ENCODE measurements around the gene ACP3.
"Not testable (repeated sequence)": the region's sequence is repeated elsewhere in the genome, so short reads cannot be mapped to it uniquely, and the experiment has no call there.

The ACP3 gene

DNA sequence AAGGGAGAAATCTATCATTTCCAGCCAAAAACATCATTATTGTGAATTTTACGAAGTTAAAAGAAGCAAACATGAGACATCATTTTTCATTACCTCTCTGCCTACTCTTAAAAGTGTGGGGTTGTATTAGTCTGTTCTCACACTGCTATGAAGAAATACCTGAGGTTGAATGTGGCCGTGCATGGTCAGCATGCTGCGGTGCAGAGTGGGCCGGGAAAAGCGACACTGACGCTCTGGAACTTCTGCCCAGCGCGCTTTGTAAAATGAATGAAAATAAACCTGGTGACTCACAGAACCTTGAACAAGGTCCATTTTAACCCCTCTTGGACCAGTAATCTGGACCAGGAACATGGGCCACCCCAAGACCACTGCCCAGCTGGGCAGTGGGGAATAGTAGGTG lies 69.1 kb downstream of the ACP3 start:
- no peak for DNase-seq (ENCODE audit: low read depth)
- no peak overlapping the region for H3K4me3 ChIP-seq (ENCODE audit: low read depth, low read length)
- TF ChIP-seq, protein P1, sequence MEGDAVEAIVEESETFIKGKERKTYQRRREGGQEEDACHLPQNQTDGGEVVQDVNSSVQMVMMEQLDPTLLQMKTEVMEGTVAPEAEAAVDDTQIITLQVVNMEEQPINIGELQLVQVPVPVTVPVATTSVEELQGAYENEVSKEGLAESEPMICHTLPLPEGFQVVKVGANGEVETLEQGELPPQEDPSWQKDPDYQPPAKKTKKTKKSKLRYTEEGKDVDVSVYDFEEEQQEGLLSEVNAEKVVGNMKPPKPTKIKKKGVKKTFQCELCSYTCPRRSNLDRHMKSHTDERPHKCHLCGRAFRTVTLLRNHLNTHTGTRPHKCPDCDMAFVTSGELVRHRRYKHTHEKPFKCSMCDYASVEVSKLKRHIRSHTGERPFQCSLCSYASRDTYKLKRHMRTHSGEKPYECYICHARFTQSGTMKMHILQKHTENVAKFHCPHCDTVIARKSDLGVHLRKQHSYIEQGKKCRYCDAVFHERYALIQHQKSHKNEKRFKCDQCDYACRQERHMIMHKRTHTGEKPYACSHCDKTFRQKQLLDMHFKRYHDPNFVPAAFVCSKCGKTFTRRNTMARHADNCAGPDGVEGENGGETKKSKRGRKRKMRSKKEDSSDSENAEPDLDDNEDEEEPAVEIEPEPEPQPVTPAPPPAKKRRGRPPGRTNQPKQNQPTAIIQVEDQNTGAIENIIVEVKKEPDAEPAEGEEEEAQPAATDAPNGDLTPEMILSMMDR (IDR thresholded peaks at IDR 0.05; ENCODE audit: control insufficient read depth, extremely low read depth, insufficient read depth): no peak

DNA sequence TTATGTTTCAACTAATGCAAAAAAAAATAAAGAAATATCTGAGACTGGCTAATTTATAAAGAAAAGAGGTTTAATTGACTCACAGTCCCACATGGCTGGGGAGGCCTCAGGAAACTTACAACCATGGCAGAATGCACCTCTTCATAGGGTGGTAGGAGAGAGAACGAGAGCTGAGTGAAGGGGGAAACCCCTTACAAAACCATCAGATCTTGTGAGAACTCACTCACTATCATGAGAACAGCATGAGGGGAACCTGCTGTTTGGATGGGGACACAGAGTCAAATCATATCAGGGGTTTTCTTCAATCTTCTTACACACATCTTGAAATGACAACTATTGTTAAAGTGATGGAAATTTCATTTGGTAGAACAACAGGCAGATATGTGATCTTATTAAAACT lies 75.5 kb downstream of the ACP3 start:
- DNase-seq (ENCODE audit: low read depth); H3K4me3 ChIP-seq (ENCODE audit: low read depth, low read length): not testable (repeated sequence)

DNA sequence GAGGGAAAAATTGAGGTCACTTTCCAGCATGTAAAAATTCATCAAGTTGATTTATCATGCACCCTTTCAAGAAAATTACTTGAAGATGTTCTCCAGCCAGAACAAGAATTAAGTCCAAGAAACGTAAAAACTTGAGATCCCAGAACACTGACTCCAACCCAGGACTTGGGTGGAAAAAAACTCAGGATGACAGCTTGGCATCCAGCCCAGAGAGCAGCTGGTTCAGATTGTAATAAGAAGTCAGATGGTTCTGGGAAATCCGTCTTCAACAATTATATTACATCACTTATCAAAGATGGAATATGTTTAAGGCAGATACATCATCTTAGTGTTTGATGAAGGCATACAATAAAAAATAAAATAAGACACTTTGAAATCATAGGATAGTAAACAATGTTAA lies 77.1 kb downstream of the ACP3 start:
- TF ChIP-seq, protein P1 (IDR thresholded peaks at IDR 0.05; ENCODE audit: control insufficient read depth, extremely low read depth, insufficient read depth): no peak
- no peak for DNase-seq (ENCODE audit: low read depth)
- no peak overlapping the region for H3K4me3 ChIP-seq (ENCODE audit: low read depth, low read length)

DNA sequence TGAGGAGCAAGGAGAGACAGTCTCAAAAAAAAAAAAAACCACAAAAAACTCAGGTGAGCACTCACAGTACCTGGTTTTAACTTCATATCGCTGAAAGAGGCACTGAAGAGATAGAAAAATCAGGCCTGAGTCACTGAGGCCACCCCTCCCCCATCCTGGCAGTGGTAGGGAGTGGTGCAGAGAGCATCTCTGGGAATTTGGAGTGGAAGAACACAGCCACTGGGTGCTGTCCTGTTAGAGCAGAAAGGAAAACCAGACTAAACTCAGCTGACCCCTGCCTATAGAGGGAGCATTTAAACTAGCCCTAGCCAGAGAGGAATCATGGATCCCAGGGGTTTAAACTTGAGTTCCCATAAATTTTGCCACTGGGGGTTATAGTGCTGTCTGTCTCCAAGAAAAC lies 77.9 kb downstream of the ACP3 start:
- no peak for DNase-seq (ENCODE audit: low read depth)
- H3K4me3 ChIP-seq (ENCODE audit: low read depth, low read length): no peak overlapping the region
- TF ChIP-seq, protein P1 (IDR thresholded peaks at IDR 0.05; ENCODE audit: control insufficient read depth, extremely low read depth, insufficient read depth): no peak

DNA sequence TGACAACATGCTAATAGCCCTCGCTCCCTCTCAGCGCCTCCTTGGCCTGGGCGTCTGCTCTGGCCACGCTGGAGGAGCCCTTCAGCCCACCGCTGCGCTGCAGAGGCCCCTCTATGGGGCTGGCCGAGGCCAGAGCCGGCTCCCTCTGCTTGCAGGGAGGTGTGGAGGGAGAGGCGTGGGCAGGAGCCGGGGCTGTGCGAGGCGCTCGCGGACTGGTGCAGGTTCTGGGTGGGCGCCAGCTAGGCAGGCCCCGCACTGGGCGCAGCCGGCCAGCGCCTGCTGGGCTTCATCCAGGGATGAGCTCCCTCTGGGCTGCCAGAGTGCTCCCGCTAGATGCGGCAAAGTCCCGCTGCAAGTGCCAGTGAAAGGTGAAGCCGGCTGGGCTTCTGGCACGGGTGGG lies 79.0 kb downstream of the ACP3 start:
- no peak overlapping the region for H3K4me3 ChIP-seq (ENCODE audit: low read depth, low read length)
- TF ChIP-seq, protein P1 (IDR thresholded peaks at IDR 0.05; ENCODE audit: control insufficient read depth, extremely low read depth, insufficient read depth): no peak
- no peak for DNase-seq (ENCODE audit: low read depth)

DNA sequence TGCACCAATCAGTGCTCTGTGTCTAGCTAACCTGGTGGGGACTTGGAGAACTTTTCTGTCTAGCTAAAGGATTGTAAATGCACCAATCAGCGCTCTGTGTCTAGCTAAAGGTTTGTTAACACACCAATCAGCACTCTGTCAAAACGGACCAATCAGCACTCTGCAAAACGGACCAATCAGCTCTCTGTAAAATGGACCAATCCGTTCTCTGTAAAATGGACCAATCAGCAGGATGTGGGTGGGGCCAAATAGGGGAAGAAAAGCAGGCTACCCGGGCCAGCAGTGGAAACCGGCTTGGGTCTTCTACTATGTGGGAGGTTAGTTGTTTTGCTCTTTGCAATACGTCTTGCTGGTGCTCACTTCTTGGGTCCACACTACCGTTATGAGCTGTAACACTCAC lies 79.6 kb downstream of the ACP3 start:
- not testable (repeated sequence) for DNase-seq (ENCODE audit: low read depth); H3K4me3 ChIP-seq (ENCODE audit: low read depth, low read length)

DNA sequence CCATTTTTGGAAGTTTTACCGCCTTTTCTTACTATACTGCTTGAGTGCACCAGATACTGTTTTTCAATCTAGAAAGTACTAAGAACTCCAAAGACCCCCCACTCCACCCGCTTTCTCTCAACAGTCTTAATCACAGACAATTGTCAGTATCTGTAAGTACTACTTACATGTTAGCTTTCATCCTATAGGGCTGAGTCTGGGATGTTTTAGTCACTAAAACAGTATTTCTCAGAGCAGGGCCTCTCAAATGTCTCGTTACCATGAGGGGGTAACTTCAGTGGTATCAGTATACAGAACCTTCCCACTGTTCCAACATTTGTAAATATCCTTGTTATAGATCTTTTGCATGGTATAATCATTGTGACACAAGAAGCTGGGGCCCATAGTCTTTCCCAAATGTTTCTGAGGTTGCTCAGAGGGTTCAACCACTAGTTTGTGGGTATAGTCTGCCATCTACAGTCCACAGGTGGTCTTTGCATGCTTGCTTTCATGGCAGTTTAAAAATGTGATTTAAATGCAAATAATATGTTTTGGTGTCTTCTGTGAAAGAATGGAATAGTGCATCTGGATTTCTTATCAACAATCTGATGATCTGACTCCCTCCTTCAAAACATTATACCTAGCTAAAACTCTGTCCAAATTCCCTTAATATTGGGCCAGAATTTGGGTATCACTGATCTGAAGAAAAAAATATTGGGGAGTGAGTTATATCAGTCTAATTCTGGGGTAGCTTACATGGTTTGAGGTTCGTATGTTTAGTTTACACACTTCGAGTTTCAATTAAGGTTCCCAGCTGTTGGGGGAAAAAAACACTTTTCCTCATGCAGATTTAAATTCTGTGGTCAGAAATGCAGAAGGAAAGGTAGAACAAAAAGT lies 82.1 kb downstream of the ACP3 start:
- TF ChIP-seq, protein P1 (IDR thresholded peaks at IDR 0.05; ENCODE audit: control insufficient read depth, extremely low read depth, insufficient read depth): peak; percentile 96
- peak; percentile 14 for DNase-seq (ENCODE audit: low read depth)
- H3K4me3 ChIP-seq (ENCODE audit: low read depth, low read length): no peak overlapping the region

DNA sequence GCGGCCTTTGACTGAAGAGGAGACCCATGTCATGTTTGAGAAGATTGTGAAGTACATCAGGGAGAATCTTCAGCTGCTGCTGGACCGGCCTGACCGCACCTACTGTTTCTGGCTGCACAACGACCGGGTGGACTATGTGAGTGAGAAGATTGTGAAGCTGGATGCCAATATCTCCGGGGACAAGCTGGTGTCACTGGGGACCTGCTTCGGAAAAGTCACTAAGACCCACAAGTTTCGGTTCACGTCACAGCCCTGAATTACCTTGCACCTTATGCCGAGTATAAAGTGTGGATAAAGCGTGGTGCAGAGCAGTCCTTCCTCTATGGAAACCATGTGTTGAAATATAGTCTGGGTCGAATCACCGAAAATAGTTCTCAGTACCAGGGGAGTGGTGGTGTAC lies 84.0 kb downstream of the ACP3 start:
- DNase-seq (ENCODE audit: low read depth): no peak
- TF ChIP-seq, protein P1 (IDR thresholded peaks at IDR 0.05; ENCODE audit: control insufficient read depth, extremely low read depth, insufficient read depth): no peak
- H3K4me3 ChIP-seq (ENCODE audit: low read depth, low read length): no peak overlapping the region
